GM21381 (cell line): ENCODE data around the gene HEY2.
A peak's percentile ranks its signal among the peaks of the same experiment; 100 is the strongest.

ENCODE experiments used
- ATAC-seq: cut with Tn5 transposase; IDR thresholded peaks from one replicate; pipeline ENCODE4 v1.9.1; 2021; ENCODE audit warnings: mild to moderate bottlenecking, moderate library complexity; ENCODE audit not compliant: unreplicated experiment

The HEY2 gene

DNA sequence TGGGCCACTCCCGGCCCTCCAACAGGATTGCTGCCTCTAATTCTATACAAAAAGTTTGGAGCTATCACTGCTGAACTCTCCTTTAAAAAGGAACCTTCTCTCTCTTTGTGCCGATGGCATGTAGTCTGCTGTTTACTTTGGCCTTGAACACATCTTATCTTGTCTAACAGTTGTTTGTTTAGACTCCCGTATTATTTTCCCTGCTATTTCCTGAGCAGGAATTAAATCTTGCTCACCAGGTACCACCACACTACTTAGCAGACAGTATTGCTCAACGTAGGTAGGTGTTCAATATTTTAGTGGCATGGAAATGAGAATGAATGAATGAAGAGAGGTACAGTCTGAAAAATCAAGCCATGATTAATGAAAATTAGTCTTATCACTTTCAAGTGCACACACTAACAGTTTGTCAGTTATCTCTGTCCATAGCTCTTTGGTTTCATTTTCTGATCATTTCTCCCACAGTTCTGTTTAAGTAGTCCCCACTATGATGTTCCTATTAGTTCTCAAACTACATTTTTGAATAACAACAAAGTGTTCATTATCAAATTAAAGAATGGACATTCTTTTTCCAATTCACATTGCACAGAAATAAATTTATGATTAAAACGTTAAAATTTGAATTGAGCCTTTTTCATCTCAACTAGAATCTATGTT, 6.8 kb upstream of the HEY2 start:
- no peak for ATAC-seq

DNA sequence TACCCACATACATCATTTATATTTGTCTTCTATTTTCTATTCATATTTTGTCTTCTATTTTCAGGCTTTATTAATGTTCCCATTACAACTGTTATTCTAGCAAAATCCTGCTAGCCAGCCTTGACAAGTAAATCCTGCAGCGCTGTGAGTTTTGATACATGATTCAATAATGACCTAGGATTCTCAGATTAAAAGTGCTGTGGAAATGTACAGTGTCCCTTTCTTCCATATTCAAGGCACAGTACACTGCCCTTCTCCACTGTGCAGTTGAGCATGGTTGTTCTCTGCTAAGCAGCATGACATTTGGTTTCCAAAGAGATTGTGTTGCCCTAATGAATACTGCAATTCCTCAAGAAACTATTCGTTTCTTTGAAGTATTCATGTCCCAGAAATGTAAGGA, 5.8 kb upstream of the HEY2 start:
- no peak for ATAC-seq

DNA sequence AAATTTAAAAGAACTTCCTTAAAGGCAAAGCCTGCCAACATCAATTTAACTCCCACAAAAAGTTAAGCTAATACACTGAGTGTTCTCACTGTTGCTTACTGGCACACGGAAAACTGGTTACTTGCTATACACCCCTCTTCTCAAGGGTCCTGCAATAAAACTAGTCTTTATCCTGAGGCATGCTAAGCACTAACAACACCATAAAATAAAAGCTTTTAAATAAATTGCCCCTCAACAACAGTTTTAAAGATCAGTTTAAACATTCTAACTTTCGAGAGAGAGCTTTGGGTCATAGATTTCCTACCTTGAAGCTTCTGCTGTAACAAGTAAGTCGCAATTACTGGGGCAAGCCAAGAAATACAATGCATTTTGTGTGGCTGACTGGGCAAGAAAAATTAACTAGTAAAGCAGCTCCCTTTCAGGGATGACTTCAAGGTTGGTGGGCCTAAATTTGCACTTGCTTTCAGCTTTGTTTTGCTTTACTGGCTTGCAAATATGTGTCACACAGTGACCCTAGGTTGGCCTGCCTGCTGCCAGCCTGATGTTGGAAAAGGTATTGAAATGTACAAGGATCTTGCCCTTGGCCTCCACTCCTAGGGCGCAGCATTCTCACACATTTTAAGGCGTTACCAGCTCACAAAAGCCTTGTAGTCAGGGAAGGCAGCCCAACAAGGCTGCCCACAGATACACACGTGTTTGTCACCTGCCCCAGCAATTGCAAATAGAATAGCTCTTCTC, 4.0 kb upstream of the HEY2 start:
- no peak for ATAC-seq

DNA sequence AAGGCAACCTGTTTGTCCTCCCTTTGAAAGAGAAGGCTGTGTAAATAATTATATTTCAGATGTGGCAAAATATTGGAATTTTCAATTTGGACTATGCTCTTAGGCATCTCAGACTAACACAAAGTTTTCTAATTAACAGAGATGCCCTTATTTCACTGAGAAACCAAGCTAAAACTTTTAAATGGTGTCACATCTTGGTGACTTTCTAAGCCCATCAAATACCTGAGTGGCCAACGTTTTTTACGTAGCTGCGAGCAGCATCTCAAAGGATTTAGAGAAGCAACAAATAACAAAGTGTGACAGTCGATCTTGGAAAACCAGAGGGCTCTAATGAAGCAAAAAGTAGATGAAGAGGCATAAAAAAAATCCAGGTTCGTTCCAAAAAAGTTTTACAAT, 3.4 kb upstream of the HEY2 start:
- no peak for ATAC-seq

DNA sequence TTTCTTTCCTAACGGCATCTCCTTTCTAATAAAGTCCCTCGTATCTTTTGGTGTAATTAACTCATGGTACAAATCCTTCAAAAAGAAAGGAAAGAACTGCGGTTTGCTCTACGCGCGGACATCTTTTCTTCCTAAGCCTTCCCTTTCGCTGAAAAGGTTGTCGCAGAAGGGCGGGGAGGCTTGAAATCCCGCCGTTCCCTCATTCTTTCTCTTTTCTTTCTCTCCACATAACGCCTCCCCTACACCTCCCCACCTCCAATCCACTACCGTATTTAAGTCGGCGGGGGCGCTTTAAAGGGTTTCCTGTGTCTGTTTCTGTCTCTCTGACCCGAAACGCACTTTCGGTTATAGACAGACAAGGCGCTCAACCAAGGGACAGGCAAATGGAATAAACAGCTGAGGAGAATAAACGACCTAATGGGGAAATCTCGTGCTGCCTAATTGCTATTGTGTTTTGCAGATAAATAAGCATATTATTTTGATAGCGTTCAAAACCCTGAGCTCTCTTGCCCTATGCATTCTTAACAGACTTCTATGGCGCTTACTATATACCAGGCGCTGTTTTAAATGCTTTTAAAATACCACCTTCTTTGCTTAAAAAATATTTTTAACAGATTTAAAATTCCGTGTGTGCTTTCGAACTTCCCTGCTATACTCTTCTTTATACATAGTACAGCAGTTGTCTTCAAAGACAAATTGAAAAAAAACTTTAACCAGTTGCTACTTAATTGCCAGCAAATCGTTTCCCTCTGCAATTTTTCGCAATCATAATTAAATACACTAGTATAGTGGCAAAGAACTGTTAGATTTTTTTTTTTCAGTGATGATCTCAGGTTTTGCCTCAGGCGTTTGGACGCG, 2.5 kb upstream of the HEY2 start:
- peak; percentile 50 for ATAC-seq

DNA sequence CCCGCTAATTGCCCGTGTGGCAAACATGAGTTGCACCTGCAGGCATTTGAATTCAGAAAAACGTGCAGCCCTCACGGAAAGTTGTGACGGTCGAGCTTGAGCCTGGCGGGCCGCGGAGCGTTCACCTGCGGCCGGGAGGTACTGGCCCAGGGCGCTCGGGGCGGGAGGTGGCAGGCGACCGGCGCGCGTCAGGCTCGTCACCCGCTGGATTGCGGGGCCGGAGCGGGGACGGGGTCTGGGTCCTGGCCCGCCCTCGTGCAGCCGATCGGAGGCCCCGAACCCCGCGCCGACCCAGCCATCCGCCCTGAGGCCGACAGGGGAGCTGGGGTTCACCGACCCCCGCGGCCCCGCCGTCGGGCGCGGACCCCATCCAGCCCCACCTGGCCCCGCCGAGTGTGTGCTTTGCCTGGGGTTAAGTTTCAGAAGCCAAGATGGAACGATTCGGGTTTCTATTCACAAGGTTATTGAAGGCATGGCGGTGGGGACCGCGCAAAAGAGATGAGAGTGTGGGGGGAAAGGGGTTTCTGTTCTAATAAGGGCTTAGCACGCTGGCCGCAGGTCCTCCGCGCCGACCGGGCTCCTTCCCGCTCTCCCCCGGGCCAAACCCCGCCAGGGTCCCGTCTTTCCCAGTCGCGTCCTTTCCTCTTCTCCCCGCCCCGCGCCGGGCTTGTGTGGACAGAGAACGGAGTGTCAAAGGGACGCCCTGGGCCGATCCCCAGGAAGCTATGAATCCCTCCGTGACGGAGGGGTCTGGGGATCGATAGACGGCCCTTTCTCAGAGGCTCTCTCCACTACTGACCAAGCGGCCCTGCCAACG, 1.6 kb upstream of the HEY2 start:
- no peak for ATAC-seq

DNA sequence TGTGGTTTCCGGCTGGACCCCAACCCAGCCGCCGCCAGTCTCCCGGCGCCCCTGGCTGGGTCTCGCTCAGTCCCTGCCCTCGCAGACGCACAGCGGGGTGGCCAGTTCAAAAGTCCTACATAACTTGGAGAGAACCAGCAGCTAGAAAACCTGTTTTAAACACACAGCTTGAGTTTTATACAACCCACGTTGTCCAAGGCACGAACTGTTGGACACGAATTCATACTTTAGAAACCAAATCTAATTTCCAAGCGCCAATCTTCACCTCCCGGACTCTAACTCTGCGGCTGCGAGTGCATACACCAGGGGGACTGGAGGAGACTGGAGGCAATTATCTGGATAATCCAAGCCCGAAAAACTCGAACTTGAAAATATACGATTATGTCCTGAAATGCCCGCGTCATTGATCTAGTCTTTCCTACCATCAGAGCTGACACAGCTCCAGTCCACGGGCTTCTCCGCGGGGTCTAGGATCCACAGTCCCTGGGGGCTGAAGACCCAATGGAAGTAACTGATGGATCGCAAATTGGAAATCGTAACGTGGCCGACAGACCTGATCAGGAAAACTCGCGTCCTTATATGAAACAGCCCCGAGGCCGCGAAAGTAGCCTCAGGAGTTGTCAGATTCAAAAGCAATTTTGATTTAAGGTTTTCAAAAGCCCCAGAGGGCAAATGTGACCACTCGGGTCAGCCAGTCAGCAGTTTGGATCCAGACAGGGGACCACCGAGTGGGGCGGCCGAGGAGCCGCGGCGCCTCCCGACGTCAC, 843 bp upstream of the HEY2 start:
- no peak for ATAC-seq

DNA sequence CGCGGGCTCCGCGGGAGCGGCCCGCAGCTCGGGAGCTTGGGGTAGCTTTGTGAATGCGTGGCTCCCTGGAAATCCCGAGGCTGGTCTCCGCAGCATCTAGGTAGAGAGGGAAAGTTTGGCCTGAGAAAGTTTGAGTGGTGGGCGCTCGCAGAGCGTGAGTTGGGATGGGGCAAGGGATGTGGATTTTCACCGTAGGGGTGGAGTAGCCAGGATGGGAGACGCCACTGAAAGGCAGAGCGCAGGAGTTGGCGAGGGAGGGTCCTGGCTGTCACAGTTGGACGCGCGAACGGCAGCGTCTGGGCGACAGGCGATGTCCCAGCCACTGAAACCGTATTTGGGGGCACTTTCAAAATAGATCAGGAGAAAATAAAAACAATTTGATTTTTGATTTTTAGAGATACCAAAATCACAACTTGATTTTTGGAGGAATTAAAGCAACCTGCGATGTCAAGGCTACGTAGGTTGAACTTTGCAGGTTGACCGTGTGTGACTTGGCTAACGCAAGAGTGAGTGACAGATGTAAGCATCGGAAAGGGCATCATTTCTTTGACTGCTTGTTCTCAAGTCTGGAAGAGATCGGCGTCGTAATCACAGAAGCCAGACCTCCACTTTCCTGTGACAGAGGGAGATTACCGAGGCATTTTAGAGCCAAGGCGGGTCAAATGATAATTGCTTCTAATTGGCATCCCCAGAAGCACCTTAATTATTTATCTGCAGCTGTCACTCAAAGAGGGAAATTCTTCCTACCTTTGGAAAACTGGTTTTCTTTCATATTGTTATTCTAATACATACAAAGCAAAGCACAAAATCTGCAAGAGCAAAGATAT, 646 bp downstream of the HEY2 start:
- no peak for ATAC-seq

DNA sequence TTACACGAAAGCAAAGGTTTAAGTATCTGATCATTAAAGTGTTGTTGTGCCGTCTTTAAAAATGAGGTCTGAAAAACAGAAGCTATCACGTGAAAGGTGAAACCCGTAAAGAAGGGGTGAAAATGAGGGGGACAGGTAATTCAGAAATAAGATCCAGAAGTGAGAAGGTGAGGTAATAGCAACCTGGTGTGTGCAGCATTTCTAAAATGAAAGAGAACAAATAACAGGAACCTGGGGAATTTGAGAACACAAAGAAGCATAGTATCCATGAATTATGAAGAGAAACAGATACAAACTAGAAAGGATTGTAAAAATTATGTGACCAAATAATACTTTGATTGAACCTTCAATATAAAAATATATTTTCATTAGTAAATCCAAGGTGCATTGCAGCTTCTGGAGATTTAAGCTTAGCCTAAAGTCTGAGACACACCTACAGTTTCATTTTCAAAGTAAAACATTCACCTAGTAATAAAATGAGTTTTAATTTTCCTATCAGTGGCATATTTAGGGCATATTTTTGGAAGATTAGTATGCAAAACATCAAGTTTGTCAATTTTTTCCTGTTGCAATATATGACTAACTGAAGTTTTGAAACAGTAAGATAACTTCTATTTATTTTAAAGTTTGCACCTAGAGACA, 1.4 kb downstream of the HEY2 start:
- ATAC-seq = no peak

DNA sequence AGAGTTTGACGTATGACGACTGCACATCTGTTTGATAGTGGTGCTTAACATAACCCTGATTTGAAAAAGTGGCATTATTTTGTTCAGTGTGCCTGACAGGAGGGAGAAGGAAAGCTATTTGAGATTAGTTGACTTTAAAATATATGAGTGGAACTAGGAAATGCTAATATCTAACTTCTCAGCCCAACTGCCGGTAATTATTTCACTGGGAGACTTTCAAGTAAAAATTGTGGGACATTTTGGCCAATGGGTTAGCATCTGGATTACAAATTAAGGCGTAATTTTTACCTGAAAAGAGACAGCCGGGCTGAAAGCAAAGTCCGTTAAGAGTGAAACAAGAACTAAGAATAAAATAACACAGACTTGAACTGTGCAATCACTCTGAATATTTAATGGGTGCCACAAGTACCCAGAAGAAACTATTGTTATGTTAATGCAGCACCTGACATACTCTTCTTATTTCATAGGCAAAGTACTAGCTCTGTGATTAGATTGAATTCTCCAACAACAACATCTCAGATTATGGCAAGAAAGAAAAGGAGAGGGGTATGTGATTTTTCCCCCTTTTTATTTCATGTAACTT, 2.0 kb downstream of the HEY2 start:
- ATAC-seq = no peak

DNA sequence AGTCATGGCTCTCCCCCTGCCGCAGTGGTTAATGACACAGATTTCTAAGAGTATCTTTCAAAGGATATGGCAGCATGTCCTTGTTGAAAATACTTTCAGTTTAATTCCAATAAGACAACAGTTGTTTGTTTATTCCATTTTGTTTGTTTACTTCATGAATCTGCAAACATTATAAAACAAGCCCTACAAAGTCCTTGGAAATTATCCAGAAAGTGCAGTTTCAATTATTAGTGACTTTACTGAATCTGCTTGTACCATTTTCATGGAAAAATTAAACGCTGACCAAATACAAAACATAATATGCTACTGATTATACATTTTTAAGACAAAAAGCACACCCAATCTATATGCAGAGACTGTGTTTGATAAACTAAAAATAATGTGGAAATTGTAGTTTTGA, 3.3 kb downstream of the HEY2 start:
- ATAC-seq = no peak

DNA sequence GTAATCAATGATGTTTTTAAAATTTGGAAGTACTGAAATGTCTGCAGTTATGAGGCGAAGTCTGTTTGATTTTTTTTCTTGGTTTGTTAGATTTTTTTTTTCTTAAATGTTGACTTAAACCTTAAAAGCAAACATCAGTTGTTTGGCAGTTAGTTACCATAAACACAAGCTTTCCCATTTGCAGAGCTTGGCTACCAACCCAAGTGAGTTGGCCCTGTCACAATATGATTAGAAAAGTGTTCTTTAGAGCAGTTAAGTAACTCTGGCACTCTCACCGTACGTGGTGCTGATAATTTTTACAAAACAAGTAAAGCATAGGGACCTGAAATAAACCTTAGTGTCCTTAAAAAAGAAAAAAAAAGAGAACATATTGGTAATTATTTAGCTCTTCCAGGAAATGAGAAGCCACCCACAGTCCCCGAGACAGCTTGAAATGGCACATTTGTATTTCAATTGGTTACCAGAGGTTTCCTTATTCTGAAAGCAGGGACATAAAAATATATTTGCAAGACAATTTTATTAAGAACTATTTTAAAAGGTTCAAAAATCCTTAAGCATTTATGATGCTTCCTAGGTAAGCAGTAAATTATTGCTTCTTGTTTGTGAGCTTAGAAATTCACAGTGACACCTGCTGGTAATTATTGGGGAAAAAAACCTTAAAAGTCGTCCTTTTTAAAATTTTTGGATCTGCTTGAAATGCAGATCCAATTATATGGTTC, 3.9 kb downstream of the HEY2 start:
- no peak for ATAC-seq

DNA sequence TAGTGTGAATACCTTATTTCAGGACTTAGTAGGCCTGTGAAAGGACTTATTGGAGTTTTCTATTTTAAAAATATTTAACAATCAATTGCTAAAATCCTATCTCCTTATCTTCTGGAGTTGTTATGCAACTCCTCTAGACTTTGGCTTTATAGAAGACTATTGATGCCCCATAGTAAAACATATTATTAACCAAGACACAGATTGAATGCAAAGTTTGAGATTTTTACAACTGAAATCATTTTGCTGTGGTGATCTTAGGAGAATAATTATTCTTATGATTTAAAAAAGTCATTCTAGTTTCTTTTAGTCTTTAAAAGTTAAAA, 4.5 kb downstream of the HEY2 start:
- no peak for ATAC-seq

DNA sequence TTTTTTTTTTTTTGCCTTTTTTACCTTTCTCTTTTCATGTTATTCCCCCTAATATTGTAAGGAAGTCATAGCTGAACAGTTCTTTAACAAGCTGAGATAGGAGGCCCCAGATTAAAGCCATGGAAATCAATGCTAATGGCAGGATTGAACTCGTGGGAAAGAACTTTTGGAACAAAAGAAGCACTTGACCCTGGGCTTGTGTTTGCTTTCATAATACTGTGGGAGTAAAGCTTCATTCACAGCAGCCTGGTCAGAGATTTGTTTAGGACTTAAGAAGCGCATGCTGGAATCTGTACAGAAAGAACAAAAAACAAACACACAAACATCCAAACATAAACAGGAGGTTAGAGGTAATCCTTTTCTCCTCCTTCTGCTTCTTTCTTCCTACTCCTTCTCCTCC, 5.1 kb downstream of the HEY2 start:
- ATAC-seq = no peak

DNA sequence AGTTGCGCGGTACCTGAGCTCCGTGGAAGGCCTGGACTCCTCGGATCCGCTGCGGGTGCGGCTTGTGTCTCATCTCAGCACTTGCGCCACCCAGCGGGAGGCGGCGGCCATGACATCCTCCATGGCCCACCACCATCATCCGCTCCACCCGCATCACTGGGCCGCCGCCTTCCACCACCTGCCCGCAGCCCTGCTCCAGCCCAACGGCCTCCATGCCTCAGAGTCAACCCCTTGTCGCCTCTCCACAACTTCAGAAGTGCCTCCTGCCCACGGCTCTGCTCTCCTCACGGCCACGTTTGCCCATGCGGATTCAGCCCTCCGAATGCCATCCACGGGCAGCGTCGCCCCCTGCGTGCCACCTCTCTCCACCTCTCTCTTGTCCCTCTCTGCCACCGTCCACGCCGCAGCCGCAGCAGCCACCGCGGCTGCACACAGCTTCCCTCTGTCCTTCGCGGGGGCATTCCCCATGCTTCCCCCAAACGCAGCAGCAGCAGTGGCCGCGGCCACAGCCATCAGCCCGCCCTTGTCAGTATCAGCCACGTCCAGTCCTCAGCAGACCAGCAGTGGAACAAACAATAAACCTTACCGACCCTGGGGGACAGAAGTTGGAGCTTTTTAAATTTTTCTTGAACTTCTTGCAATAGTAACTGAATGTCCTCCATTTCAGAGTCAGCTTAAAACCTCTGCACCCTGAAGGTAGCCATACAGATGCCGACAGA, 9.9 kb downstream of the HEY2 start:
- no peak for ATAC-seq

DNA sequence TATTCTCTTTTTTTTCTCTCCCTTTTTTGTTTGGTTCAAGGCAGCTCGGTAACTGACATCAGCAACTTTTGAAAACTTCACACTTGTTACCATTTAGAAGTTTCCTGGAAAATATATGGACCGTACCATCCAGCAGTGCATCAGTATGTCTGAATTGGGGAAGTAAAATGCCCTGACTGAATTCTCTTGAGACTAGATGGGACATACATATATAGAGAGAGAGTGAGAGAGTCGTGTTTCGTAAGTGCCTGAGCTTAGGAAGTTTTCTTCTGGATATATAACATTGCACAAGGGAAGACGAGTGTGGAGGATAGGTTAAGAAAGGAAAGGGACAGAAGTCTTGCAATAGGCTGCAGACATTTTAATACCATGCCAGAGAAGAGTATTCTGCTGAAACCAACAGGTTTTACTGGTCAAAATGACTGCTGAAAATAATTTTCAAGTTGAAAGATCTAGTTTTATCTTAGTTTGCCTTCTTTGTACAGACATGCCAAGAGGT, 10.6 kb downstream of the HEY2 start:
- ATAC-seq = no peak

DNA sequence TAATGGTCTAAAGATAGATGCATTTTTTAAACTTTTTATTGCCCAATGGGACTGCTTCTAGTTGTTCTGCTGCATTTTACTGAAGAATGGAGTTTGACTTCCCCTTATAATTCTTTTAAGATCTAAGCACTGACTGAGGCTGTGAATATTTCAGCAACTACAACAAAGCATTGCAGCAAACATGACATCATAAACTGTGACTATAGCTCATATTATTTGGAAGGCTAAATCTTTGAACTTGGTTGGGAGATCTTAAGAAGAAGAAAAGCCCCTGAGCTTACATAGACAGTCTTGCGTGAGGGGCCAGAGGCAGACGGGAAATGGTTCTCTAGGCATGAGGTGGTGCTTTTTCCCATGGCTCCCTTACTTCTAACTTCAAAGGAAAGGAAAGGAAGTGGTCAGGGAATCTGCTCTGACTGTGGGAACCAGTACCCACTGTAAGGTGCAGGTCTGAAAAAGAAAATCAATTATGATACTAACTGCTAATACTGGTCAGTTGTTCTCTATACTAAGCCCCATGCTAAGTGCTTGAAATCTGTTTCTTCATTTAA, 14.8 kb downstream of the HEY2 start:
- no peak for ATAC-seq
